ENCODE results near the gene LONP2.

The LONP2 gene
- 164 reads per million, percentile 90 among the genes with 10 or more reads in this experiment for total RNA-seq

GRCh38 chr16:48244080-48244862 lies at the start of gene LONP2:
Gene LONP2, plus strand, starts transcription at chr16:48244300. Its CDS starts 89 bp downstream, at chr16:48244389.
- peak; percentile 82 for DNase-seq

- no peak for DNase-seq
These were observed 49.1 kb upstream of the LONP2 start for GRCh38 chr16:48194828-48195556.

GRCh38 chr16:48197294-48197693 lies 46.8 kb upstream of the LONP2 start:
- no peak for DNase-seq

GRCh38 chr16:48201515-48202201 lies 42.4 kb upstream of the LONP2 start:
- no peak for DNase-seq

- no peak for DNase-seq
These were observed 39.9 kb upstream of the LONP2 start for GRCh38 chr16:48203974-48204824.

GRCh38 chr16:48204825-48205151 lies 39.3 kb upstream of the LONP2 start:
- DNase-seq = no peak

- DNase-seq = no peak
These were observed 37.4 kb upstream of the LONP2 start for GRCh38 chr16:48206594-48207242.

- DNase-seq = no peak
These were observed 33.4 kb upstream of the LONP2 start for GRCh38 chr16:48210747-48211146.

GRCh38 chr16:48212033-48212432 lies 32.1 kb upstream of the LONP2 start:
- no peak for DNase-seq

GRCh38 chr16:48215738-48216137 lies 28.4 kb upstream of the LONP2 start:
- no peak for DNase-seq

- no peak for DNase-seq
These were observed 26.4 kb upstream of the LONP2 start for GRCh38 chr16:48217708-48218107.

GRCh38 chr16:48218473-48218872 lies 25.6 kb upstream of the LONP2 start:
- DNase-seq = no peak

GRCh38 chr16:48220891-48221290 lies 23.2 kb upstream of the LONP2 start:
- DNase-seq = no peak

GRCh38 chr16:48223490-48223889 lies 20.6 kb upstream of the LONP2 start:
- DNase-seq = no peak

GRCh38 chr16:48225456-48225855 lies 18.6 kb upstream of the LONP2 start:
- no peak for DNase-seq

- no peak for DNase-seq
These were observed 12.2 kb upstream of the LONP2 start for GRCh38 chr16:48231727-48232492.

GRCh38 chr16:48232493-48233040 lies 11.5 kb upstream of the LONP2 start:
- DNase-seq = no peak

- no peak for DNase-seq
These were observed 9.5 kb upstream of the LONP2 start for GRCh38 chr16:48234630-48235029.

- DNase-seq = no peak
These were observed 9.0 kb upstream of the LONP2 start for GRCh38 chr16:48235058-48235555.

GRCh38 chr16:48235556-48236136 lies 8.5 kb upstream of the LONP2 start:
- no peak for DNase-seq
